ENCODE measurements around the gene CAGE1. TPM values are rescaled to one million over a fixed set of nuclear protein-coding genes. Genes with fewer than 3 reads are reported as not detected.

The CAGE1 gene
- total and polyA plus RNA-seq, 2 donors (not counting 1 experiment from before 2014, with no cell fraction given) = 0.17 TPM; not detected in 1

GRCh38 chr6:7406743-7407142, 17.2 kb upstream of the CAGE1 start:
- no peaks in the 10 kb centered on the region for H3K27me3 ChIP-seq (ENCODE audit: control insufficient read depth, insufficient read depth, low read length)
- no peaks in the 10 kb centered on the region for H3K4me1 ChIP-seq (ENCODE audit: control insufficient read depth, extremely low read depth, insufficient read depth, low read length)
- H3K4me3 ChIP-seq (replicated peaks in 1 of 4; ENCODE audit: control extremely low read depth in 1 of 4, insufficient read depth in 1 of 4, low read depth in 3 of 4, low read length in 4 of 4) = no peak overlapping the region
- H3K9ac ChIP-seq (ENCODE audit: insufficient read depth, low read length) = no peak overlapping the region
- no peaks in the 10 kb centered on the region for H3K9me3 ChIP-seq (ENCODE audit: control insufficient read depth, insufficient read depth, low read depth, low read length)
- H3K4me2 ChIP-seq (ENCODE audit: extremely low read depth, insufficient read depth, low read length) = no peak overlapping the region
- H2AFZ ChIP-seq (ENCODE audit: low read length) = no peak overlapping the region
- H4K20me1 ChIP-seq (ENCODE audit: control insufficient read depth, extremely low read depth, insufficient read depth, low read length) = no peaks in the 10 kb centered on the region
- H3K79me2 ChIP-seq (ENCODE audit: control insufficient read depth, insufficient read depth, low read length) = no peaks in the 10 kb centered on the region
- H3K36me3 ChIP-seq (ENCODE audit: control insufficient read depth, insufficient read depth, low read length) = peaks cover 3% of the 10 kb centered on the region
- DNase-seq (ENCODE audit: low read depth in 2 of 2) = no peak
- no peak for TF ChIP-seq EZH2 (IDR thresholded peaks at IDR 0.05; ENCODE audit: low read length, missing control alignments)
- no peak for TF ChIP-seq CTCF (conservative IDR thresholded peaks at IDR 0.05 in 1 of 2, IDR thresholded peaks at IDR 0.05 in 1 of 2; ENCODE audit: low read depth in 1 of 2, low read length in 2 of 2)
- H3K27ac ChIP-seq (ENCODE audit: insufficient read depth, low read length) = no peak overlapping the region

DNA sequence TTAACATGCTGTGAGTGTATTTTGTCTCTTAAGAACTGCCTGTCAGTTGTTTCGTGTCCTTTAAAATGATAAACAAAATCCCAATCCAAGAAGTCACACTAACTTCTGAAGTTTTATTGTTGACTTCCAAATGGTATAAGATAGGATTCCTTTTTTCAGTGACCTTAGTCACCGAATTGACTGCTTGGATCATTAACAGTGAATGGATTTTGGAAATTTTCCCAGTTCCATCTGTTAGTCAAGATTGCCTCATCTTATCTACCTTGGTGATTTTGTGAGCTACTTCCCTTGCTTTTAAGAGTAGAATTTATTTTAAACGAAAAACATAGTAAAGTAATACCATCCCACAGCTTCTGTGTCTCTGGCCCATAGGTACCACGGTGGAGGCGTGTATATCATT, 15.0 kb upstream of the CAGE1 start:
- Histone ChIP-seq H3K79me2 (ENCODE audit: control insufficient read depth, insufficient read depth, low read length) (no peaks in the 10 kb centered on the region), H3K4me3 (replicated peaks in 1 of 4; ENCODE audit: control extremely low read depth in 1 of 4, insufficient read depth in 1 of 4, low read depth in 3 of 4, low read length in 4 of 4) (no peak overlapping the region), H3K9ac (ENCODE audit: insufficient read depth, low read length) (no peak overlapping the region), H3K27me3 (ENCODE audit: control insufficient read depth, insufficient read depth, low read length) (no peaks in the 10 kb centered on the region), H3K4me2 (ENCODE audit: extremely low read depth, insufficient read depth, low read length) (no peak overlapping the region), H3K27ac (ENCODE audit: insufficient read depth, low read length) (no peak overlapping the region), H3K9me3 (ENCODE audit: control insufficient read depth, insufficient read depth, low read depth, low read length) (no peaks in the 10 kb centered on the region), H3K36me3 (ENCODE audit: control insufficient read depth, insufficient read depth, low read length) (no peaks in the 10 kb centered on the region), H2AFZ (ENCODE audit: low read length) (no peak overlapping the region), H3K4me1 (ENCODE audit: control insufficient read depth, extremely low read depth, insufficient read depth, low read length) (no peaks in the 10 kb centered on the region), H4K20me1 (ENCODE audit: control insufficient read depth, extremely low read depth, insufficient read depth, low read length) (no peaks in the 10 kb centered on the region)
- no peak for DNase-seq (ENCODE audit: low read depth in 2 of 2)
- TF ChIP-seq EZH2 (IDR thresholded peaks at IDR 0.05; ENCODE audit: low read length, missing control alignments) (no peak), CTCF (conservative IDR thresholded peaks at IDR 0.05 in 1 of 2, IDR thresholded peaks at IDR 0.05 in 1 of 2; ENCODE audit: low read depth in 1 of 2, low read length in 2 of 2) (no peak)

- Histone ChIP-seq H3K36me3 (ENCODE audit: control insufficient read depth, insufficient read depth, low read length) (no peaks in the 10 kb centered on the region), H3K27me3 (ENCODE audit: control insufficient read depth, insufficient read depth, low read length) (no peaks in the 10 kb centered on the region), H3K4me2 (ENCODE audit: extremely low read depth, insufficient read depth, low read length) (no peak overlapping the region), H3K9ac (ENCODE audit: insufficient read depth, low read length) (no peak overlapping the region), H4K20me1 (ENCODE audit: control insufficient read depth, extremely low read depth, insufficient read depth, low read length) (no peaks in the 10 kb centered on the region), H3K4me1 (ENCODE audit: control insufficient read depth, extremely low read depth, insufficient read depth, low read length) (no peaks in the 10 kb centered on the region), H2AFZ (ENCODE audit: low read length) (no peak overlapping the region), H3K4me3 (replicated peaks in 1 of 4; ENCODE audit: control extremely low read depth in 1 of 4, insufficient read depth in 1 of 4, low read depth in 3 of 4, low read length in 4 of 4) (no peak overlapping the region), H3K9me3 (ENCODE audit: control insufficient read depth, insufficient read depth, low read depth, low read length) (no peaks in the 10 kb centered on the region), H3K79me2 (ENCODE audit: control insufficient read depth, insufficient read depth, low read length) (no peaks in the 10 kb centered on the region), H3K27ac (ENCODE audit: insufficient read depth, low read length) (no peak overlapping the region)
- TF ChIP-seq EZH2 (IDR thresholded peaks at IDR 0.05; ENCODE audit: low read length, missing control alignments) = no peak
- no peak for DNase-seq (ENCODE audit: low read depth in 2 of 2)
Measured at GRCh38 chr6:7402716-7403115, 13.2 kb upstream of the CAGE1 start.

All from fibroblast of lung (primary cell).